ENCODE measurements around the gene GHRL.

The GHRL gene

DNA sequence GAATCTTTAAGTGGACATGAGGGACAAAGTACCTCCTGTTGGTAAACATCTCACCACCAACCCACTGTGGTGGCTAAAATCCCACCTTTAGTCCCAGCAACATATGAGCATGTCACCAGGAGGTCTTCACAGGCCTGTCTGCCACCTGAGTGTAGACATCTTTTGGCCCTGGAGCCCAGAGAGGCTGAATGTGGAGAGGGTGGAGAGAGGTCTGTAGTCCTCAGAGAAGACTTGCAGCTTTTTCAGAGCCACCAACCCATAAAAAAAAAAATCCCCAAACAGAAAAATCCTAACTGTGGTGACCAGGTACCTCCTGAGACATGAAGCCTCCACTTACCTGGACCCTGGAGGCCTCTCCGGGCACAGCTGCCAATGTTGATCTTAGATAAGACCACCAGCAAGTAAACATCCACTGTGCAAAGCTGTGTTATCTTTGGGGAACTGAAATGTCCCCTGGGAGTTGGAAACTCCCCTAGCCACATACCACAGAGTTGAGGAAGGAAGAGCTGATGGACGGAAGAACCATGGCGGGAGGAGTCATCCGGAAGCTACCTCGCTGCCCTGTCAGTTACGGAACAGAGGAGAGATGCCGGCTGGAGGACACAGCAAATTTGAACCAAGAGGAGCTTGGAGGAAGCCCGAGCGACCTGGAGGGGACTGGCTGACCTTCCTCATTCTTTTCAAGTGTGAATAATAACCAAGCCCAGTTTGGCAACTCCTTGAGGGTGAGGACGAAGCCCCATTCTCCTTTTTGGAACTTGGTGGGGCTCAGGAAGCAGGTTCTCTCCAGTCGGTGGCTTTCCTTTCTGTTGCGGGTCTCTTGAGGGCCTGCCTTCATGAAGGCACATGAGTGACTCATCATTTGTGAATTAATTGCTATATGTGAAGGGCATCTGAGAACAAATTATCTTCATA is at the start of gene GHRL:
Gene GHRL (minus strand): TSS at position 443 of the 915 bp plus-strand sequence. CDS start 2,767 bp downstream, outside the sequence.
- DNase-seq = no peak

GRCh38 chr3:10341901-10342398 is 49.2 kb upstream of the GHRL start:
- no peak for DNase-seq

DNA sequence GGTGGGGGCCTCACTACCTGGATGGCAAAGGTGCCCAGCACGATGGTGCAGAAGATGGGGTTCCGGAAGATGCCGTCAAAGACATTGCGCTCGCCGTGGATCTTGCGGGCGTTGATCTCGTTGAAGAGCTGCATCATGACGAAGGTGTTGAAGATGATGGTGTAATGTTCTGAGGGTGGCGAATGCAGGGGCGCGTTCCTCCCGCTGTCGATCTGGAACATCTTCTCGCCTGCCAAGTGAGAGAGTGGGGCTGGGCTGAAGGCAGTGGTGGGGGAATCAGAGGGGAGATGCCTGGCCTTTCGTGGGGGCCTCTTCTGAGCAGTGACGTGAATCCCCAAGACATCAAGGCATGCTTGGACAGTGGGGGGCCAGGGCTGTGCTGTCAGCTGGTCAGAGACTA is 47.7 kb upstream of the GHRL start:
- no peak for DNase-seq

- no peak for DNase-seq
Measured at GRCh38 chr3:10340046-10340445, 47.3 kb upstream of the GHRL start.

GRCh38 chr3:10339376-10339955 is 46.7 kb upstream of the GHRL start:
- DNase-seq = no peak

DNA sequence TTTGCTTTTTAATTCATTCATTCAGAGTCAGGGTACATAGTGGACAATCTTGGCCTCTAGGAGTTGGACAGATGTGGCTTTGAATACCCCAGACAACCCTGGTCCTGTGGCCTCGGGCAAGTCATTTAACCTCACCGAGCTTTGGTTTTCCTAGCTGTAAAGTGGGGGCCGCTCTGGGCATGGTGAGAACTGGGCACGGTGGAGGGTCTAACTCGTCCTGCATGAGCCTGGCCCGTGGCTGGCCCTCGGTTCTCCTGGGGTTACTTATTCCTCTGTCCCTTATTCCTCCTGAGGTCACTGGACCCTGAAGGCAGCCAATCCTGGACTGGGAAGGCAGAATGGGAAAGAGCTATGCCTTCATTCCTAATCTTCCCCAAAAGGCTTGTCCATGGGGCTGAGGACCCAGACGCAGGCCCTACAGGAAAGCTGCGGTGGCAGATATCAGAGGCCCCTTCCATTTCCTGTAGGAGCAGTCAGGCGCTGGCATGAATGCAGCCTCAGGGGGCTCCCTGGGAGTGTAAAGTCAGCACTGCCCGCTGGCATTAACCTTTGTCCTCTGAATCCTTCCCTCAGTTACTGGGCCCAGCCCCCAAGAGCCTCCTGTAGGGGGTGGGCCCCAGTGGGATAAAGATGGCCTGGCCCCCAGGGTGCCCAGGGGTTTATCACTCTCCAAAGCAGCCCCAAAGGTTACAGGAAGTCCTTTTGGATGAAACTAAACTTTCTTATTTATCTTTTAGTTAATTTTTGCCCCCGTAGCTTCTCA is 46.0 kb upstream of the GHRL start:
- DNase-seq = no peak

DNA sequence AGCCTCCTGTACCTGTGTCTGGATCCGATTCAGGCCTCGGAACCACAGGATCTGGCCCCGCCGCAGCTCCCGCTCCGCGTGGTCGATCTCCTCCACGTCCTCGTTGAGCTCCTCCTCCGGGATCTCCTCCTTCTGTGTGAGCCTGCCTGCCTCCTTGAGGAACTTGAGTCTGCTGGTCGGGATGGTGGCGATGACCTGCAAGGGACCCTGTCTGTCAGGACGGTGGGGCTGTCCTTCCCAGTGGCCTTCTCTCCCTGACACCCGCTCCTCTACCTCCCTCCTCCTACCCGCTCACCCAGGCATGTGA is 45.4 kb upstream of the GHRL start:
- DNase-seq = no peak

DNA sequence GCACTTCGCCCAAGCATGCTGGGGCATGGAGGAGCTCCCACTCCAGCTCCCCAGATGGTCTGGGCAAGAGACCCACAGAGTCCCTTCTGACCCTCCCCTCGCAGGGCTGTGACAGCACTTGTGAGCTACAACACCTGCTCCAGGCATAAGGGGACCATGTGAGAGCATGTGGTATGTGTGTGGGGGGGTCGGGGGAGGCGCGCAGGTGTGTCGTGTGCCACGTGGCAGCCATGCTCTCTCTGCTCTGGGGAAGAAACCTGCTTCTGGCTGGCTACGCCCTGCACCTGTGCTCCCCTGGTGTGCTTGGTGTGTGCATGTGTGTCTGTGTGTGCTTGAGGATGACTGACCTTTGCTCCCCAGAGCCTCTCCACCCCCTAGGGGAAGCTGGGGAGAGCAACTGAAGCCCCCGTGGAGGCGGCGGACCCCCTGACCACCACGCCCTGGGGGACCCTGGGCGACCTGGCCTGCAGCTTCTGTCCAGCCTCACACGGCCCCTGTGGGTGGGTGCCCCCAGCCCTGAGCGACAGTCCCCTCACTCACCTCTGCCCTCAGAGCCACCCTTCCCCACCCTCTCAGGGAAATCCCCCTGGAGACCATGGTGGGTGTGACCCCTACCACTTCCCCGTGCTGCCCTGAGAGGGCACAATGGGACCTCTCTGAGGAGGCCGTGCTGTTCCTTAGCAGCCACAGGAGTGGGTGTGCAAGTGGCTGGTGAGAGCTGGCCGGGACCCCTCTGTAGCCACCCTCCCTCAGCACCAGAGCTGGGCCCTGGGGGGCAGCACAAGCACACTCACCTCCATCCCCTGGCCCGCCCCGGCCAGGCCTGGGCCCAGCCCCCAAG is 44.8 kb upstream of the GHRL start:
- DNase-seq = no peak

DNA sequence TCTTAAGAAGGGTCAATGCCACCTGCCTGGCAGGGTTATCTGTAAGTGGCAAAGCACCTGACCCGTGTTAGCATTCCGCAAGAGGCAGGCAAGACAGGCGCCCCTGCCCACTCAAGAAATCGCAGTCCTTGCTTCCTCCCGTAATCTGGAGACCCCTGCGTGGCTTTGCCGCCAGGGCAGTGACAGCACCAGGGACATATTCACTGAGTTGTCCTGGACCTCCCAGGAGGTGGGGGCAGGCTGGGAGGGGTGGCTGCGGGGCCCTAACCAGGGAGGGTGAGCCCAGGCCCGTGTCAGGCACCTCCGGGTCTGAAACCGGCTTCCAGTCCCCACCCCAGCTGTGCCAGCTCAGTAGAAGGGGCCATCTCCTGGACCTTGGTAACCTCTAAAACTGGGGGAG is 44.0 kb upstream of the GHRL start:
- DNase-seq = no peak

DNA sequence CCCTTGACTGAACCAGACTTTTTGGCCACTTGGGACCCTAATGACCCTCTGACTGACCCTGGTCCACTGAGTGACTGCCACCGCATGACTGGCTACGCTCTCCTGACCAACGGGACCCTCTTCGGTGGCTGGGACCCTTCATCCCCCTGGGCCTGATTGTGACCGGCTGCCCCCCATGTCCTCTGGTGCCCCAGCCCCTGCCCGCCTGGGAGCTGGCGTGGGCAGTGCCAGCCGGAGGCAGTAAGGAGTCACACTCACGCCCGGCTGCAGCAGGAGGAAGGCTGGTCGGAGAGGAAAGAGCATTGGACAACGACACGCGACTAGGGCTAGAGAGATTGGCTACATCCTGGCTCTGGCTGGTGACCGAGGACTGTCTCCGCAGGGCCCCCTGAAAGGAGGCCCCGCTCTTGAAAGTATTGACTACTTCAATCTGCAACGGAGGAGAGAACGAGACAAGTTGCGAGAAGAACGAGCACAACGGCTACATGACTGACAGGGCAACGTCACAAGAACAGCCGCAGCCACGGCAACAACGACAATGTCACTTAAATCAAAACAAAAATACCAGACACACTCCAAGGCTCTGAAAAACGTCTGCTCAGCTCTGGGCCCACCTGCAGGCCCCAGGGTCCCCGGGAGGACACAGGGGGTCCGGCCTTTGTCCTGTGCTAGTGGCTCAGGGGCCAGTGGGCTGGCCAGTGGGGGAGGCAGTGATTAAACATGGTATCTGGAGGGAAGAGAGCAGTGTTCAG is 43.3 kb upstream of the GHRL start:
- no peak for DNase-seq

DNA sequence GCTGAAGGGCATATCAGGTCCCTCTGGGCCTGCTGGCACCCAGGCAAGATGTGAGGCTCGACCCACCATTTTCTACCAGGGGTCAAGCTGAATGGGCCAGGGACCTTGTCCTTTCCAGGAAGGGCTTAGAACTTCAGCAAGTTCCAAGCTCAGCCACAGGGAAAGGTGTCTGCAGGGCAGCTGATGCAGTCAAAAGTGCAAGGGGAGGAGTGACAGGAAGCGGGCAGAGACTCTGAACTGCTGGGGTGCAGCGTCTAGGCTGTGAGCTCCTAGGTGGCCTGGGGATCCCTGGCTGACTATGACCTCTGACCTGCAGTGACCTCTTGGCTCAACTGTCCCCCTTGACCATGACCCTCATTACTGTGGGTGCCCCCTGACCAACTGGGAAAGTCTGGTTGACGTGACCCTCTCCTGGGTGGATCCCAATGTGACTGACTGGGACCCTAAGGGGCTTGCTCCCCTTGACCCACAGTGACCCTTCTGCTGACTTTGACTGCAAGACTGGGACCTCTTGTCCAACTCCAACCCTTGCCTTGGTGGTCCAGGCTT is 42.5 kb upstream of the GHRL start:
- DNase-seq = no peak

GRCh38 chr3:10334459-10334858 is 41.7 kb upstream of the GHRL start:
- no peak for DNase-seq

DNA sequence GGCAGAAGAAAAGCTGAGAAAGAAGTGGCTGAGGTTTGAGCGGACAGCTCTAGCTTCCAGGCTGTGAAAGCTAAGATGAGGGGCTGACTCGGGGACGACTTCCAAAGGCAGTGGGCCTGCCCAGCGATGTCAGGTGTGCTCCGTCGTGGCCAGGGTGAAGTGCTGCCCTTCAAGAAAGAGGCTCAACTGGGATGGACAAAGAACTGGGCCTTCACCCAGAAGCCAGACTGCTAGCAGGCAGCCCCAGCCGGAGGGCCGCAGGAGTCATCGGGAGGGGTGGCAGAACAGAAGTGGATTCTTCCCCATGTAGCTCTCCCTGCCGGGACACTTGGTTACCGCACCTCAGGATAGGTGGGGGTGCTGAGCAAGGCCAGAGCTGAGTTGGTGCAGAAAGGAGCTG is 41.3 kb upstream of the GHRL start:
- DNase-seq = no peak

GRCh38 chr3:10333349-10333650 is 40.6 kb upstream of the GHRL start:
- no peak for DNase-seq

DNA sequence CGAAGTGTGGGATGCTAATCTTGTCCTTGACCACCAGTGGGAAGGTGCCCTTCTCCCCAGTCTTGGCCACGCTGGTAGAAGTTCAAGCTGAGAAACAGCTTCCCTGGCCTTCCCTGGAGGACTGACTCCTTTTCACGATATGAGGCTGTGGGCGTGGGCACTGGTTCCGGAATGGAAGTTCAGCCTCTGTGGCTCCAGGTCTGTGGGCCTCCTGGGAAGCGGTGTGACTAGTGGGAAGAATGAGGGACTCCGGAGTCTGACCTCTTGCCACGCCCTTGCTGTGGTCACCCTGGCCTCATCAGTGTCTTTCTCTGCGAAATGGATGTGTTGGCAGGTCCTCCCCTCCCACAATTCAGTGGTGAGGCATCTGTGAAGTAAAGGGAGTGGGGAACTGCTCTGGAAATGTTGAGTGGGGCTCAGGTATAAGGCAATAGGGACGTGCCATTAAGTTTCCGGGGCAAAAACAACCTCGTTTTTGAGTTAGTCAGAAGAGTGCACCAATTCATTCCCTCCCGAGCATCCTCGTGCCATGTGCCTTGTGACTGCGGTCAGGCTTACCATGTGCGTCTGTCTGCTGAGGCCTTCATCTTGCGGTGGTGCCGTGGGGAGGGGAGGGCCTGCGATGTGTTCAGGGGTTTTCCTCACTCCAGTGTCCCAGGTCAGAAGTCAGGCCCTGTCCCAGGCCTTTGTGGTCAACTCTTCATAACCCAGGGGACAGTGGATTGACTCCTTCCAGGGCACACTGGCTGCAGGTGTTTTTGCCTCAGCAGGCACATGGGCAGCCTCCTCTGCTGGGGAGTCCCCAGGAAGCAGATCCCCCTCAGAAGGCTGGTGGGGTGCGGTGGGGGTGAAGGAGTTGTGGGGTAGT is 40.0 kb upstream of the GHRL start:
- no peak for DNase-seq

- DNase-seq = no peak
Measured at GRCh38 chr3:10331320-10331719, 38.6 kb upstream of the GHRL start.

GRCh38 chr3:10330319-10330718 is 37.6 kb upstream of the GHRL start:
- no peak for DNase-seq

DNA sequence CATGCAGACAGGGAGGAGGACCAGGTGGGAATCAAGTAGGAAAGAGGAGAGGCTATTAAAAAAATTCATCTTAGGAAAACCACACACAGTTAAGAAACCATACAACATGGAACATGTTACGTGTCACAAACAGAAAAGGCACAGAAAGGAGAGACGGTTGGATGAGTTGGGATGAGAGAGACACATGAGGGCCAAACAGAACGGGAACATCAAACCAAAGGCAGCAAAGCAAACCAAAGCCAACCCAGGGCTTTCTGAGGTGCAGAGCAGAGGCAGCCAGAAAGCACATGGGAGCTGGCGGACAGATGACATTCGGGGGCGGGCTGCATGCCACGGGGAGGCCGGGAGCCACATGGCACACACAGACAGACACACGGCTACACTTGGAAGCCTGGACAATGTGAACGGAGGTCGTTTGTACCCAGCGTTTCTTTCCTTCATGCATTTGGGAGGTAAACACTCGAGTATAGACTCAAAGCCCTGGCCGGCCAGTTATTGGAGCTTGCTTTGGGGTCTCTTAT is 36.8 kb upstream of the GHRL start:
- DNase-seq = no peak

DNA sequence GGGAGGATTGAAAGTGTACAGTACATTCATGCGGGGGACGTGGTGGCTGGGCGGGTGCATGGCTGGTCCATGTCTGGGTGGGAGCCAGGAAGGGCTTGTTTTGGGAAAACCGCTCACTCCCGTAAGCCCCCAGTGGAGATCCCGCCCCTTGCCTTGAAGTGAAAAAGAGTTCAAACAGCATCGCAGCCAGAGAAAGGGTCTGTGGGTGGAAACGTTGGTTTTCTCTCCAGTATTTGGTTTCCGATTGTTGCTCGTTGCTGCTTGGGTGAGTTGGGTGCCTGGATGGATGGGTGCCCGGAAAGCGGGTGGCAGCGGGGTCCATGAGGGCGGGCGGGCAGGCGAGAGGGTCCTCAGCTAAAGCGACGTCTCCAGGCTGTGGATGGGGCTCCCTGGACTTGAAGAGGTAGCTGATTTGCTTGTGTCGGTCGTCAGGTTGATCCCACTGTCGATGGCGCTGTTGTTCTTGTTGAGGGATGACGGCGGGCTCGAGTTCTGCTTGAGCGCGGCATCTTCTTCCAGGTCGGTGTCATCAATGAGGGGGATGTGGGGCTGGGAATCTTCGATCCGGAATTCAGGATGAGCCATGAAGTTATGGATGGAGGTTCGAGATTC is 35.8 kb upstream of the GHRL start:
- no peak for DNase-seq

DNA sequence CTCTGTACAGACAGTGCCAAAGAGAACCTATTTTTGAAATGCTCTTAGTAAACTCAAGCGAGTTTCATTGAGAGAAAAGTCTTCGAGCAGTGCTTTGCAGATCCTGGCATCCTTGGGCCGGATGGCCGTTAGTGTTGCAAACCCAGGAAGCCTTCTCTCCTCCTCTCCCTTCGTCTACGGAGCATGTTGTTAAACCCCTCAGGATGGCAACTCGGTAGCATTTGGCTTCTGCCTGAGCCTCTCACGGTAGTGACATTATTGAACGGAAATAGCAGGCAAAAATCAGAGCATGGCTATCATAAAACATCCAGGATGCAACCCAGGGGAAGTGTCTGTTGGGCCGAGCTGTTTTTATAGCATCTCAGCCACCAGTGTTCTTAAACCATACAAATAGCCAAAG is 34.8 kb upstream of the GHRL start:
- no peak for DNase-seq
